B cell (primary cell): ENCODE measurements around the gene MUC3A. TPM values are rescaled to one million over a fixed set of nuclear protein-coding genes. Genes with fewer than 3 reads are reported as not detected.

ENCODE experiments used
- ATAC-seq: fragments of 200-7000 bp; cut with Tn5 transposase; one replicate; pipeline ENCODE4 v1.10.0; 2021; ENCODE audit warnings: low read depth, mild to moderate bottlenecking, moderate number of reproducible peaks, moderate library complexity
- CTCF ChIA-PET: fragments of 350-600 bp; sonication (Branson Sonifier 250); formaldehyde crosslinking; loops from one replicate; lab custom pipeline; 2021; ENCODE audit warnings: antibody characterized with exemption, inconsistent platforms; lab: Charles Lee
- POLR2A ChIA-PET: fragments of 350-600 bp; sonication (Branson Sonifier 250); formaldehyde crosslinking; loops from one replicate; lab custom pipeline; 2021; ENCODE audit warnings: antibody characterized with exemption; lab: Charles Lee
- DNase-seq: peaks from one replicate; pipeline ENCODE4 v3.0.0; 2013
- H2AFZ ChIP-seq: 2 replicates; pipeline ENCODE4 v1.6.1; 2012; ENCODE audit warnings: mild to moderate bottlenecking, low read depth, low read length; ENCODE audit not compliant: insufficient read depth, poor library complexity, severe bottlenecking
- H3K27ac ChIP-seq, 2 donors: 1 replicate in 1 of 2; 2 replicates in 1 of 2; pipeline ENCODE4 v1.5.1; 2012 to 2013; ENCODE audit warnings: low read length in 2 of 2, mild to moderate bottlenecking in 2 of 2, moderate library complexity in 1 of 2
- H3K27me3 ChIP-seq, 4 experiments: fragments of 200-600 bp in 1 of 4; sonication (generic) in 1 of 4; replicated peaks in 1 of 4; 1 replicate in 2 of 4; 2 replicates in 2 of 4; pipeline versions ENCODE4 v1.6.1 to v1.7.0; 2013 to 2016; ENCODE audit warnings: low read length in 3 of 4, mild to moderate bottlenecking in 2 of 4, mixed read lengths in 1 of 4, moderate library complexity in 1 of 4; ENCODE audit not compliant: insufficient read depth in 4 of 4, control insufficient read depth in 3 of 4; ENCODE audit errors: control extremely low read depth in 1 of 4
- H3K36me3 ChIP-seq, 2 experiments: replicated peaks in 1 of 2; 1 replicate in 1 of 2; 2 replicates in 1 of 2; pipeline versions ENCODE4 v1.6.1 to v1.7.1; 2013; ENCODE audit warnings: low read length in 1 of 2; ENCODE audit not compliant: insufficient read depth in 2 of 2, control insufficient read depth in 1 of 2; ENCODE audit errors: control extremely low read depth in 1 of 2, extremely low read depth in 1 of 2
- H3K4me1 ChIP-seq, 2 donors: fragments of 200-600 bp in 1 of 2; sonication (generic) in 1 of 2; 1 replicate in 1 of 2; 2 replicates in 1 of 2; pipeline versions ENCODE4 v1.5.1 to v1.6.1; 2013 to 2017; ENCODE audit warnings: low read length in 2 of 2; ENCODE audit not compliant: control insufficient read depth in 2 of 2, insufficient read depth in 2 of 2
- H3K4me2 ChIP-seq: replicated peaks from 2 replicates; pipeline ENCODE3; 2012; ENCODE audit warnings: mild to moderate bottlenecking, low read depth, low read length; ENCODE audit not compliant: poor library complexity, severe bottlenecking
- H3K4me3 ChIP-seq, 5 experiments: fragments of 200-600 bp in 1 of 5; sonication (generic) in 1 of 5; 1 replicate in 3 of 5; 2 replicates in 2 of 5; pipeline versions ENCODE4 v1.5.1 to v1.7.0; 2011 to 2016; ENCODE audit warnings: low read length in 4 of 5, mild to moderate bottlenecking in 4 of 5, low read depth in 2 of 5, control low read depth in 1 of 5, moderate library complexity in 1 of 5; ENCODE audit not compliant: insufficient read depth in 1 of 5; ENCODE audit errors: control extremely low read depth in 1 of 5, extremely low read depth in 1 of 5
- H3K79me2 ChIP-seq: fragments of 200-600 bp; sonication (generic); one replicate; pipeline ENCODE4 v1.6.0; 2016; ENCODE audit warnings: low read length; ENCODE audit not compliant: control insufficient read depth, insufficient read depth
- H3K9ac ChIP-seq: fragments of 200-600 bp; sonication (generic); 2 replicates; pipeline ENCODE4 v1.6.1; 2017; ENCODE audit warnings: mild to moderate bottlenecking, low read length, moderate library complexity
- H3K9me3 ChIP-seq, 3 donors: one replicate each; pipeline versions ENCODE4 v1.6.1 to v1.7.1; 2013; ENCODE audit warnings: low read length in 2 of 3; ENCODE audit not compliant: control insufficient read depth in 2 of 3, insufficient read depth in 1 of 3; ENCODE audit errors: control extremely low read depth in 1 of 3
- H4K20me1 ChIP-seq: 2 replicates; pipeline ENCODE4 v1.6.0; 2012; ENCODE audit warnings: mild to moderate bottlenecking, low read length; ENCODE audit not compliant: insufficient read depth, control insufficient read depth, poor library complexity, severe bottlenecking
- H3K27ac Mint-ChIP-seq: one replicate; pipeline ENCODE4 v1.8.0; 2021; ENCODE audit warnings: mixed read lengths
- H3K27me3 Mint-ChIP-seq: one replicate; pipeline ENCODE4 v1.8.0; 2021; ENCODE audit warnings: mixed read lengths
- H3K4me1 Mint-ChIP-seq: one replicate; pipeline ENCODE4 v1.8.0; 2021; ENCODE audit warnings: mixed read lengths
- H3K4me3 Mint-ChIP-seq: one replicate; pipeline ENCODE4 v1.8.0; 2021; ENCODE audit warnings: mixed read lengths
- H3K9me3 Mint-ChIP-seq: one replicate; pipeline ENCODE4 v1.8.0; 2022; ENCODE audit warnings: mixed read lengths; ENCODE audit not compliant: insufficient read depth
- CTCF ChIP-seq: fragments of 200-600 bp; IDR thresholded peaks from one replicate; pipeline ENCODE4 v1.8.0; 2022; ENCODE audit warnings: antibody characterized with exemption, mild to moderate bottlenecking
- EZH2 ChIP-seq: IDR thresholded peaks from 2 replicates; pipeline ENCODE4 v1.6.1; 2012; ENCODE audit warnings: borderline replicate concordance, low read depth, mild to moderate bottlenecking, moderate library complexity, low read length; ENCODE audit not compliant: insufficient read depth, poor library complexity, severe bottlenecking
- WGBS: methylation state at CpG from one replicate; pipeline ENCODE4 v1.1.5; 2013; ENCODE audit warnings: missing lambda C conversion rate; ENCODE audit not compliant: insufficient coverage; 5-methylcytosine and 5-hydroxymethylcytosine counted together
- intact Hi-C: fragments of 100-400 bp; cut with micrococcal nuclease; formaldehyde crosslinking; loops from one replicate; pipeline ENCODE4 v1.10.0; 2022
- polyA minus RNA-seq: library from RNA; depleted of rRNA, polyadenylated mRNA; stranded (reverse); fragments of >200 nt; gene quantifications from 2 replicates; pipeline ENCODE4 v1.2.3, GENCODE V29; 2012
- polyA plus RNA-seq: library from polyadenylated mRNA; depleted of rRNA; stranded (reverse); fragments of >200 nt; gene quantifications from 2 replicates; pipeline ENCODE4 v1.2.3, GENCODE V29; 2012
- total RNA-seq, 2 donors: library from RNA; stranded (reverse); fragments of 120-200 nt in 1 of 2; gene quantifications; 1 replicate in 1 of 2; 2 replicates in 1 of 2; pipeline versions ENCODE4 v1.2.3 to v1.2.4, GENCODE V29; 2013 to 2022

Gene MUC3A, protein sequence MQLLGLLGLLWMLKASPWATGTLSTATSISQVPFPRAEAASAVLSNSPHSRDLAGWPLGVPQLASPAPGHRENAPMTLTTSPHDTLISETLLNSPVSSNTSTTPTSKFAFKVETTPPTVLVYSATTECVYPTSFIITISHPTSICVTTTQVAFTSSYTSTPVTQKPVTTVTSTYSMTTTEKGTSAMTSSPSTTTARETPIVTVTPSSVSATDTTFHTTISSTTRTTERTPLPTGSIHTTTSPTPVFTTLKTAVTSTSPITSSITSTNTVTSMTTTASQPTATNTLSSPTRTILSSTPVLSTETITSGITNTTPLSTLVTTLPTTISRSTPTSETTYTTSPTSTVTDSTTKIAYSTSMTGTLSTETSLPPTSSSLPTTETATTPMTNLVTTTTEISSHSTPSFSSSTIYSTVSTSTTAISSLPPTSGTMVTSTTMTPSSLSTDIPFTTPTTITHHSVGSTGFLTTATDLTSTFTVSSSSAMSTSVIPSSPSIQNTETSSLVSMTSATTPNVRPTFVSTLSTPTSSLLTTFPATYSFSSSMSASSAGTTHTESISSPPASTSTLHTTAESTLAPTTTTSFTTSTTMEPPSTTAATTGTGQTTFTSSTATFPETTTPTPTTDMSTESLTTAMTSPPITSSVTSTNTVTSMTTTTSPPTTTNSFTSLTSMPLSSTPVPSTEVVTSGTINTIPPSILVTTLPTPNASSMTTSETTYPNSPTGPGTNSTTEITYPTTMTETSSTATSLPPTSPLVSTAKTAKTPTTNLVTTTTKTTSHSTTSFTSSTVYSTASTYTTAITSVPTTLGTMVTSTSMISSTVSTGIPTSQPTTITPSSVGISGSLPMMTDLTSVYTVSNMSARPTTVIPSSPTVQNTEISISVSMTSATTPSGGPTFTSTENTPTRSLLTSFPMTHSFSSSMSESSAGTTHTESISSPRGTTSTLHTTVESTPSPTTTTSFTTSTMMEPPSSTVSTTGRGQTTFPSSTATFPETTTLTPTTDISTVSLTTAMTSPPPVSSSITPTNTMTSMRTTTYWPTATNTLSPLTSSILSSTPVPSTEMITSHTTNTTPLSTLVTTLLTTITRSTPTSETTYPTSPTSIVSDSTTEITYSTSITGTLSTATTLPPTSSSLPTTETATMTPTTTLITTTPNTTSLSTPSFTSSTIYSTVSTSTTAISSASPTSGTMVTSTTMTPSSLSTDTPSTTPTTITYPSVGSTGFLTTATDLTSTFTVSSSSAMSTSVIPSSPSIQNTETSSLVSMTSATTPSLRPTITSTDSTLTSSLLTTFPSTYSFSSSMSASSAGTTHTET (N-terminal part only)
- total RNA-seq (not detected in 2 replicates), polyA plus RNA-seq (not detected in 2 replicates), polyA minus RNA-seq (0.14 TPM in 1 of 2 replicates, not detected in the other)
- not detected for total RNA-seq (2013)

- H3K27ac ChIP-seq: no peak within 1 kb of the TSS
- H3K4me1 Mint-ChIP-seq: no peaks in the 10 kb centered on the region
- H3K27me3 ChIP-seq: peaks cover 0 to 52% (median 11%) of the 10 kb centered on the region in 4 experiments
- H3K4me1 ChIP-seq: no peaks in the 10 kb centered on the region
- DNase-seq: no peak
- no peak within 1 kb of the TSS for H3K27ac Mint-ChIP-seq
- CTCF ChIA-PET: interaction anchor here (1.1 kb wide), 1 partner anchor 9 kb away, joined by 3 read pairs; no protein-coding TSS in a partner anchor
- peaks cover 0 to 17% (median 0%) of the 10 kb centered on the region in 3 donors for H3K9me3 ChIP-seq
- WGBS: 26% methylated on average over 20 of the region's 24 CpGs
- peaks cover 27% of the 10 kb centered on the region for H3K27me3 Mint-ChIP-seq
- H3K9me3 Mint-ChIP-seq: no peaks in the 10 kb centered on the region
- no peak within 1 kb of the TSS for H3K9ac ChIP-seq
- POLR2A ChIA-PET: no interaction called here
- ATAC-seq: no peak
- H3K4me2 ChIP-seq: no peak within 1 kb of the TSS
- intact Hi-C loops: no loop called here
- TF ChIP-seq EZH2 (no peak), CTCF (no peak)
- H3K36me3 ChIP-seq: no peaks in the 10 kb centered on the region
- no peaks in the 10 kb centered on the region for H4K20me1 ChIP-seq
- no peak within 1 kb of the TSS for H3K4me3 Mint-ChIP-seq
- H3K4me3 ChIP-seq: no peak within 1 kb of the TSS
- no peaks in the 10 kb centered on the region for H3K79me2 ChIP-seq
- H2AFZ ChIP-seq: no peak within 1 kb of the TSS
Measured at GRCh38 chr7:100949227-100949932, at the start of gene MUC3A. MUC3A (plus strand) TSS chr7:100949534; CDS start chr7:100949625, 91 bp downstream.
